Measurements from ENCODE around the gene PCBP3.

Gene PCBP3

GRCh38 chr21:45984584-45985095 lies 341.1 kb downstream of the PCBP3 start:
- no peak overlapping the region for H3K27ac ChIP-seq (ENCODE audit: low read length)
- H3K9ac ChIP-seq (ENCODE audit: low read depth, low read length): no peak overlapping the region
- H3K4me1 ChIP-seq (ENCODE audit: insufficient read depth, low read length): peaks cover 5% of the 10 kb centered on the region
- no peaks in the 10 kb centered on the region for H3K9me3 ChIP-seq (ENCODE audit: insufficient read depth, low read depth, low read length)
- no peak overlapping the region for H3K4me3 ChIP-seq (ENCODE audit: low read length)
- peaks cover 32% of the 10 kb centered on the region for H3K27me3 ChIP-seq (ENCODE audit: insufficient read depth, low read length)
- H3K36me3 ChIP-seq (ENCODE audit: insufficient read depth, low read depth, low read length): peaks cover 21% of the 10 kb centered on the region

GRCh38 chr21:45985471-45986315 lies 342.2 kb downstream of the PCBP3 start:
- Histone ChIP-seq H3K4me3 (ENCODE audit: low read length) (no peak overlapping the region), H3K9me3 (ENCODE audit: insufficient read depth, low read depth, low read length) (no peaks in the 10 kb centered on the region), H3K27ac (ENCODE audit: low read length) (no peak overlapping the region), H3K4me1 (ENCODE audit: insufficient read depth, low read length) (peaks cover 4% of the 10 kb centered on the region), H3K36me3 (ENCODE audit: insufficient read depth, low read depth, low read length) (peaks cover 27% of the 10 kb centered on the region), H3K9ac (ENCODE audit: low read depth, low read length) (no peak overlapping the region), H3K27me3 (ENCODE audit: insufficient read depth, low read length) (peaks cover 21% of the 10 kb centered on the region)

GRCh38 chr21:45986316-45987051 lies 343.0 kb downstream of the PCBP3 start:
- Histone ChIP-seq H3K36me3 (ENCODE audit: insufficient read depth, low read depth, low read length) (peaks cover 27% of the 10 kb centered on the region), H3K4me3 (ENCODE audit: low read length) (no peak overlapping the region), H3K9me3 (ENCODE audit: insufficient read depth, low read depth, low read length) (no peaks in the 10 kb centered on the region), H3K9ac (ENCODE audit: low read depth, low read length) (no peak overlapping the region), H3K27ac (ENCODE audit: low read length) (no peak overlapping the region), H3K4me1 (ENCODE audit: insufficient read depth, low read length) (no peaks in the 10 kb centered on the region), H3K27me3 (ENCODE audit: insufficient read depth, low read length) (peaks cover 16% of the 10 kb centered on the region)

- H3K27me3 ChIP-seq (ENCODE audit: insufficient read depth, low read length): peaks cover 11% of the 10 kb centered on the region
- H3K9ac ChIP-seq (ENCODE audit: low read depth, low read length): no peak overlapping the region
- H3K4me3 ChIP-seq (ENCODE audit: low read length): no peak overlapping the region
- H3K4me1 ChIP-seq (ENCODE audit: insufficient read depth, low read length): no peaks in the 10 kb centered on the region
- H3K9me3 ChIP-seq (ENCODE audit: insufficient read depth, low read depth, low read length): no peaks in the 10 kb centered on the region
- no peak overlapping the region for H3K27ac ChIP-seq (ENCODE audit: low read length)
- peaks cover 30% of the 10 kb centered on the region for H3K36me3 ChIP-seq (ENCODE audit: insufficient read depth, low read depth, low read length)
Measured at GRCh38 chr21:45987121-45987711, 343.7 kb downstream of the PCBP3 start.

- Histone ChIP-seq H3K4me1 (ENCODE audit: insufficient read depth, low read length) (no peaks in the 10 kb centered on the region), H3K27ac (ENCODE audit: low read length) (no peak overlapping the region), H3K27me3 (ENCODE audit: insufficient read depth, low read length) (no peaks in the 10 kb centered on the region)
Measured at GRCh38 chr21:45988366-45989347, 345.1 kb downstream of the PCBP3 start.

GRCh38 chr21:45989355-45990048 lies 346.0 kb downstream of the PCBP3 start:
- H3K9me3 ChIP-seq (ENCODE audit: insufficient read depth, low read depth, low read length): no peaks in the 10 kb centered on the region
- H3K4me1 ChIP-seq (ENCODE audit: insufficient read depth, low read length): no peaks in the 10 kb centered on the region
- H3K4me3 ChIP-seq (ENCODE audit: low read length): no peak overlapping the region
- H3K9ac ChIP-seq (ENCODE audit: low read depth, low read length): no peak overlapping the region
- H3K27me3 ChIP-seq (ENCODE audit: insufficient read depth, low read length): no peaks in the 10 kb centered on the region
- H3K27ac ChIP-seq (ENCODE audit: low read length): no peak overlapping the region
- H3K36me3 ChIP-seq (ENCODE audit: insufficient read depth, low read depth, low read length): peaks cover 32% of the 10 kb centered on the region

More at GRCh38 chr21:45988366-45989347, 345.1 kb downstream of the PCBP3 start:
- Histone ChIP-seq H3K36me3 (ENCODE audit: insufficient read depth, low read depth, low read length) (peaks cover 34% of the 10 kb centered on the region), H3K9me3 (ENCODE audit: insufficient read depth, low read depth, low read length) (no peaks in the 10 kb centered on the region), H3K4me3 (ENCODE audit: low read length) (no peak overlapping the region), H3K9ac (ENCODE audit: low read depth, low read length) (no peak overlapping the region)

- Histone ChIP-seq H3K36me3 (ENCODE audit: insufficient read depth, low read depth, low read length) (peaks cover 25% of the 10 kb centered on the region), H3K4me1 (ENCODE audit: insufficient read depth, low read length) (no peaks in the 10 kb centered on the region), H3K27me3 (ENCODE audit: insufficient read depth, low read length) (no peaks in the 10 kb centered on the region), H3K4me3 (ENCODE audit: low read length) (no peak overlapping the region), H3K27ac (ENCODE audit: low read length) (no peak overlapping the region), H3K9me3 (ENCODE audit: insufficient read depth, low read depth, low read length) (no peaks in the 10 kb centered on the region), H3K9ac (ENCODE audit: low read depth, low read length) (no peak overlapping the region)
Measured at GRCh38 chr21:45990049-45990711, 346.7 kb downstream of the PCBP3 start.

- Histone ChIP-seq H3K4me1 (ENCODE audit: insufficient read depth, low read length) (no peaks in the 10 kb centered on the region), H3K36me3 (ENCODE audit: insufficient read depth, low read depth, low read length) (peaks cover 17% of the 10 kb centered on the region)
Measured at GRCh38 chr21:45990741-45991605, 347.4 kb downstream of the PCBP3 start.

GRCh38 chr21:45991606-45992300 lies 348.2 kb downstream of the PCBP3 start:
- Histone ChIP-seq H3K9ac (ENCODE audit: low read depth, low read length) (no peak overlapping the region), H3K9me3 (ENCODE audit: insufficient read depth, low read depth, low read length) (no peaks in the 10 kb centered on the region), H3K27me3 (ENCODE audit: insufficient read depth, low read length) (no peaks in the 10 kb centered on the region), H3K36me3 (ENCODE audit: insufficient read depth, low read depth, low read length) (peaks cover 16% of the 10 kb centered on the region), H3K4me1 (ENCODE audit: insufficient read depth, low read length) (no peaks in the 10 kb centered on the region), H3K4me3 (ENCODE audit: low read length) (no peak overlapping the region), H3K27ac (ENCODE audit: low read length) (no peak overlapping the region)

More at GRCh38 chr21:45990741-45991605, 347.4 kb downstream of the PCBP3 start:
- Histone ChIP-seq H3K9ac (ENCODE audit: low read depth, low read length) (no peak overlapping the region), H3K4me3 (ENCODE audit: low read length) (no peak overlapping the region), H3K27ac (ENCODE audit: low read length) (no peak overlapping the region), H3K27me3 (ENCODE audit: insufficient read depth, low read length) (no peaks in the 10 kb centered on the region), H3K9me3 (ENCODE audit: insufficient read depth, low read depth, low read length) (no peaks in the 10 kb centered on the region)
